Ovary (tissue), 9 donors: ENCODE results near the gene VN1R2. TPM values are rescaled to one million over a fixed set of nuclear protein-coding genes. Genes with fewer than 3 reads are reported as not detected.
"Not testable (repeated sequence)": the region's sequence is repeated elsewhere in the genome, so short reads cannot be mapped to it uniquely, and the experiment has no call there.

Source experiments
- DNase-seq, 5 donors: peaks; one replicate each; pipeline ENCODE4 v3.0.0-alpha.2; 2019 to 2020
- H3K27ac ChIP-seq, 2 donors: fragments of 200-600 bp; one replicate each; pipeline versions ENCODE4 v1.5.1 to v1.8.0; 2019 to 2022
- H3K27me3 ChIP-seq: fragments of 200-600 bp; one replicate; pipeline ENCODE4 v1.8.0; 2022
- H3K36me3 ChIP-seq: fragments of 200-600 bp; sonication (generic); one replicate; pipeline ENCODE4 v1.5.1; 2019
- H3K4me1 ChIP-seq: one replicate; pipeline ENCODE4 v1.8.1; 2013; ENCODE audit warnings: mild to moderate bottlenecking, moderate library complexity; ENCODE audit not compliant: insufficient read depth
- H3K4me3 ChIP-seq: fragments of 200-600 bp; sonication (generic); one replicate; pipeline ENCODE4 v1.5.1; 2017
- H3K9me3 ChIP-seq, 2 donors: fragments of 200-600 bp in 1 of 2; sonication (generic) in 1 of 2; one replicate each; pipeline versions ENCODE4 v1.5.1 to v1.8.1; 2013 to 2019; ENCODE audit warnings: mild to moderate bottlenecking in 1 of 2, moderate library complexity in 1 of 2
- CTCF ChIP-seq, 3 donors: fragments of 450-650 bp in 2 of 3; fragments of 200-600 bp in 1 of 3; IDR thresholded peaks; one replicate each; pipeline versions ENCODE4 v1.5.1 to v1.8.0; 2016 to 2022; ENCODE audit warnings: antibody characterized with exemption in 3 of 3, mild to moderate bottlenecking in 1 of 3
- EP300 ChIP-seq: sonication (generic); formaldehyde crosslinking; IDR thresholded peaks from one replicate; pipeline ENCODE4 v1.6.1; 2017; ENCODE audit warnings: antibody characterized with exemption
- POLR2A ChIP-seq: fragments of 450-650 bp; IDR thresholded peaks from one replicate; pipeline ENCODE4 v1.6.1; 2017; ENCODE audit warnings: antibody characterized with exemption, mild to moderate bottlenecking, moderate library complexity
- WGBS, 3 donors: extraction: QIAGEN DNeasy Blood & Tissue Kit in 1 of 3; methylation state at CpG; one replicate each; pipeline versions ENCODE4 v1.1.5 to v1.1.7; 2013 to 2017; 5-methylcytosine and 5-hydroxymethylcytosine counted together
- intact Hi-C, 4 donors: fragments of 100-400 bp; cut with DNase I; formaldehyde crosslinking; loops; one replicate each; pipeline versions ENCODE4 v1.11.0 to v1.15.1; 2022 to 2023
- polyA plus RNA-seq, 2 donors: library from polyadenylated mRNA; stranded (reverse); fragments of 200-250 nt in 1 of 2; fragments of 350-450 nt in 1 of 2; fragmentation: Illumina TruSeq in 1 of 2; extraction: RNeasy Lipid Tissue Mini Kit (QIAGEN cat#74804) in 1 of 2; gene quantifications; one replicate each; pipeline ENCODE4 v1.2.3, GENCODE V29; 2013 to 2014
- total RNA-seq, 7 donors: library from RNA; depleted of rRNA in 2 of 7; stranded (reverse); fragments of >200 nt in 2 of 7; fragmentation: NEBNext Ultra II Directional in 3 of 7; extraction: Animal tissue kit (Norgen Biotek cat#: 25700) in 3 of 7; gene quantifications; one replicate each; pipeline versions ENCODE4 v1.1.0 to v1.2.4, GENCODE V29; 2016 to 2023
- donor health status: DM: no; HTN: no; CAD: no; lungs with moderate emphysema.
- donor health status: DM: no; HTN: no; CAD: no.
- donor health status: Bipolar disorder and iron deficiency.
- donor health status: DM: yes; HTN: yes; CAD: no.
- donor health status: DM: no; HTN: no; CAD: no.
- donor health status: DM: yes; HTN: yes; CAD: no.

Gene VN1R2
- total and polyA plus RNA-seq, 9 donors, result 0.25 TPM; not detected in 8

GRCh38 chr19:53272044-53272443, 14.0 kb downstream of the VN1R2 start:
- Histone ChIP-seq H3K27me3 (no peaks in the 10 kb centered on the region), H3K9me3 (peaks cover 0 to 8% of the 10 kb centered on the region in 2 donors), H3K36me3 (no peaks in the 10 kb centered on the region), H3K4me3 (no peak overlapping the region), H3K27ac (no peak overlapping the region), H3K4me1 (no peaks in the 10 kb centered on the region)
- DNase-seq, result no peak
- intact Hi-C loops, result no loop called here
- TF ChIP-seq POLR2A (no peak), CTCF (IDR thresholded peaks at IDR 0.05) (no peak), EP300 (no peak)
- 84 to 87% (median 84%) methylated on average over 9 of the region's 9 CpGs for WGBS, 3 donors

GRCh38 chr19:53275480-53275879, 17.4 kb downstream of the VN1R2 start:
- no peaks in the 10 kb centered on the region for H3K36me3 ChIP-seq
- peaks cover 0 to 8% of the 10 kb centered on the region in 2 donors for H3K9me3 ChIP-seq
- TF ChIP-seq EP300 (no peak), CTCF (IDR thresholded peaks at IDR 0.05) (no peak), POLR2A (no peak)
- intact Hi-C loops, result no loop called here
- no peak overlapping the region for H3K4me3 ChIP-seq
- no peak for DNase-seq
- WGBS, 3 donors, result 81 to 97% (median 83%) methylated on average over 2 of the region's 2 CpGs
- H3K27me3 ChIP-seq, result no peaks in the 10 kb centered on the region
- H3K4me1 ChIP-seq, result no peaks in the 10 kb centered on the region
- H3K27ac ChIP-seq, result no peak overlapping the region

GRCh38 chr19:53281947-53282346, 23.9 kb downstream of the VN1R2 start:
- H3K27ac ChIP-seq, H3K9me3 ChIP-seq, H3K4me1 ChIP-seq, H3K27me3 ChIP-seq, DNase-seq, intact Hi-C loops, H3K4me3 ChIP-seq, H3K36me3 ChIP-seq: not testable (repeated sequence)
- 48 to 67% methylated on average over 1 to 2 of the region's 8 CpGs; no CpG with 5 or more reads in 1 of the 3 donors for WGBS, 3 donors

- WGBS, 3 donors, result 43 to 49% (median 47%) methylated on average over 4 of the region's 4 CpGs
These were observed 27.0 kb downstream of the VN1R2 start for GRCh38 chr19:53285087-53285486.

More at GRCh38 chr19:53285087-53285486, 27.0 kb downstream of the VN1R2 start:
- H3K27ac ChIP-seq, result no peak overlapping the region
- no peaks in the 10 kb centered on the region for H3K9me3 ChIP-seq
- H3K4me3 ChIP-seq, result no peak overlapping the region
- H3K36me3 ChIP-seq, result no peaks in the 10 kb centered on the region
- no peak for DNase-seq
- intact Hi-C loops, result no loop called here
- H3K27me3 ChIP-seq, result no peaks in the 10 kb centered on the region
- no peak for TF ChIP-seq CTCF (IDR thresholded peaks at IDR 0.05)
- no peak for TF ChIP-seq EP300
- TF ChIP-seq POLR2A, result no peak
- H3K4me1 ChIP-seq, result no peaks in the 10 kb centered on the region
